Measurements from ENCODE around the gene RNASEH2A. TPM values are rescaled to one million over a fixed set of nuclear protein-coding genes. Genes with fewer than 3 reads are reported as not detected.

The RNASEH2A gene
- total and polyA plus RNA-seq, 2 of the 13 experiments (the other 11 are each of a cell fraction or from before 2014, with no cell fraction given), result 25.1 to 35.8 TPM

- TF ChIP-seq ZNF878 (CRISPR knock-in tag; IDR thresholded peaks at IDR 0.05) (0 out of 2 replicates have a peak, but pooled peaks have one; percentile 41), ZNF274 (CRISPR knock-in tag; IDR thresholded peaks at IDR 0.05) (peak; percentile 93; the same call in 1 of the 2 replicates), ZBTB33 (CRISPR knock-in tag; IDR thresholded peaks at IDR 0.05) (0 out of 2 replicates have a peak, but pooled peaks have one; percentile 15), ZNF552 (CRISPR knock-in tag; IDR thresholded peaks at IDR 0.05; ENCODE audit: borderline replicate concordance) (0 out of 2 replicates have a peak, but pooled peaks have one; percentile 60), PTBP1 (IDR thresholded peaks at IDR 0.05; ENCODE audit: low read depth, low read length, poor library complexity, severe bottlenecking) (no peak), ZNF672 (CRISPR knock-in tag; IDR thresholded peaks at IDR 0.05) (peak; percentile 59; the same call in 1 of the 2 replicates), MED13 (CRISPR knock-in tag; IDR thresholded peaks at IDR 0.05) (peak; percentile 53; the same call in 1 of the 2 replicates), CENPT (CRISPR knock-in tag; IDR thresholded peaks at IDR 0.05; ENCODE audit: low read depth) (no peak; the same call in 1 of the 2 replicates), ZNF7 (CRISPR knock-in tag; IDR thresholded peaks at IDR 0.05) (0 out of 2 replicates have a peak, but pooled peaks have one; percentile 22), ZFY (CRISPR knock-in tag; IDR thresholded peaks at IDR 0.05) (peak; percentile 96), GABPB1 (CRISPR knock-in tag; IDR thresholded peaks at IDR 0.05) (peak; percentile 84), ZNF296 (CRISPR knock-in tag; conservative IDR thresholded peaks at IDR 0.05) (peak; percentile 46; the same call in 1 of the 2 replicates), XBP1 (CRISPR knock-in tag; IDR thresholded peaks at IDR 0.05) (no peak), KDM5B (CRISPR knock-in tag; IDR thresholded peaks at IDR 0.05; ENCODE audit: borderline replicate concordance) (peak; percentile 84; the same call in 1 of the 2 replicates), ZNF775 (CRISPR knock-in tag; IDR thresholded peaks at IDR 0.05; ENCODE audit: borderline replicate concordance) (no peak), KLF16 (CRISPR knock-in tag; IDR thresholded peaks at IDR 0.05) (peak; percentile 46 to 83; a peak in 1 of 4 replicates), HOXD1 (CRISPR knock-in tag; IDR thresholded peaks at IDR 0.05) (no peak), NCOA1 (CRISPR knock-in tag; IDR thresholded peaks at IDR 0.05) (peak; percentile 89), ZNF235 (CRISPR knock-in tag; IDR thresholded peaks at IDR 0.05; ENCODE audit: borderline replicate concordance) (no peak), ZNF484 (CRISPR knock-in tag; IDR thresholded peaks at IDR 0.05; ENCODE audit: borderline replicate concordance, low read depth) (no peak), PATZ1 (CRISPR knock-in tag; IDR thresholded peaks at IDR 0.05) (peak; percentile 44), ZNF367 (CRISPR knock-in tag; IDR thresholded peaks at IDR 0.05; ENCODE audit: borderline replicate concordance) (no peak; the same call in 1 of the 2 replicates), NCOA5 (CRISPR knock-in tag; IDR thresholded peaks at IDR 0.05) (no peak), HOXA3 (CRISPR knock-in tag; IDR thresholded peaks at IDR 0.05) (peak; percentile 86), ZNF780A (CRISPR knock-in tag; IDR thresholded peaks at IDR 0.05) (peak; percentile 56; the same call in 1 of the 2 replicates), ZNF790 (CRISPR knock-in tag; IDR thresholded peaks at IDR 0.05; ENCODE audit: borderline replicate concordance) (0 out of 2 replicates have a peak, but pooled peaks have one; percentile 24)
Measured at GRCh38 chr19:12801466-12802266, 4.7 kb upstream of the RNASEH2A start, which contains the start of the genes PRDX2 and THSD8 (continued).
